ENCODE results near the gene DCAF15. TPM values are rescaled to one million over a fixed set of nuclear protein-coding genes. Genes with fewer than 3 reads are reported as not detected.
"Not testable (repeated sequence)": the region's sequence is repeated elsewhere in the genome, so short reads cannot be mapped to it uniquely, and the experiment has no call there.

The DCAF15 gene
- total RNA-seq, 1 donor from 2014 or later = 20.6 TPM

DNA sequence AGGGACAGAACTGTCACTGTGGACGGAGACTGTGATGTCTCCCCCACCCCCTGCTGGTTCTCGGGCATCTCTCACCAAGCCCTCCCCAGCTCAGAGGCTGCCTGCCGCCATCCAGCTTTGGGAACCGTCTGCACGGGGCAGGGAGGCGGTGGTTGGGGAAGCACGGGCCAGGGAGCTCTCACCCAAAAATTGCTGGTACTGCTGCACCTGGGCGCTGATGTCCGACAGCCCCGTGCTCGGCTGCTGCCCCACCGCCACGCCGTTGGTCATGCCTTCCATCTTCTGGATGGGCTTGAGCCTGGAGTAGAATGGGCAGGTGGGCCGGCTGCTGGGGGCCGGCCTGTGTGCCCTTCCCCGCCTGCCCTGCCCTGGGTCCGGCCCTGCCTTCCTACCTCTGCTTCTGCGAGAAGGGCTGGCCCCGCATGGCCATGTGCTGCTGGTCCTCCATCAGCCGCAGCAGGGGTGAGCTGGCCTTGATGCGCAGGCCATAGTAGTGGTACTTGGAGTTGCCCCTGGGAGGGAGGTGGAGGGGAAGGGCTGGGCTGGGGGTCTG, 16.1 kb downstream of the DCAF15 start:
- H3K27me3 ChIP-seq = no peaks in the 10 kb centered on the region
- DNase-seq (ENCODE audit: extremely low spot score in 2 of 2) = no peak
- H3K4me1 ChIP-seq = no peaks in the 10 kb centered on the region
- TF ChIP-seq POLR2A (IDR thresholded peaks at IDR 0.05) (no peak), POLR2AphosphoS5 (IDR thresholded peaks at IDR 0.05; ENCODE audit: insufficient read depth in 1 of 2, low read depth in 1 of 2) (no peak)
- TF ChIP-seq, protein P1, sequence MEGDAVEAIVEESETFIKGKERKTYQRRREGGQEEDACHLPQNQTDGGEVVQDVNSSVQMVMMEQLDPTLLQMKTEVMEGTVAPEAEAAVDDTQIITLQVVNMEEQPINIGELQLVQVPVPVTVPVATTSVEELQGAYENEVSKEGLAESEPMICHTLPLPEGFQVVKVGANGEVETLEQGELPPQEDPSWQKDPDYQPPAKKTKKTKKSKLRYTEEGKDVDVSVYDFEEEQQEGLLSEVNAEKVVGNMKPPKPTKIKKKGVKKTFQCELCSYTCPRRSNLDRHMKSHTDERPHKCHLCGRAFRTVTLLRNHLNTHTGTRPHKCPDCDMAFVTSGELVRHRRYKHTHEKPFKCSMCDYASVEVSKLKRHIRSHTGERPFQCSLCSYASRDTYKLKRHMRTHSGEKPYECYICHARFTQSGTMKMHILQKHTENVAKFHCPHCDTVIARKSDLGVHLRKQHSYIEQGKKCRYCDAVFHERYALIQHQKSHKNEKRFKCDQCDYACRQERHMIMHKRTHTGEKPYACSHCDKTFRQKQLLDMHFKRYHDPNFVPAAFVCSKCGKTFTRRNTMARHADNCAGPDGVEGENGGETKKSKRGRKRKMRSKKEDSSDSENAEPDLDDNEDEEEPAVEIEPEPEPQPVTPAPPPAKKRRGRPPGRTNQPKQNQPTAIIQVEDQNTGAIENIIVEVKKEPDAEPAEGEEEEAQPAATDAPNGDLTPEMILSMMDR (IDR thresholded peaks at IDR 0.05) = no peak
- intact Hi-C loops (cut with DNase I) = no loop called here
- H3K27ac ChIP-seq = no peak overlapping the region
- no peak overlapping the region for H3K4me3 ChIP-seq
- H3K36me3 ChIP-seq = peaks cover 0 to 56% of the 10 kb centered on the region in 2 donors
- no peaks in the 10 kb centered on the region for H3K9me3 ChIP-seq

DNA sequence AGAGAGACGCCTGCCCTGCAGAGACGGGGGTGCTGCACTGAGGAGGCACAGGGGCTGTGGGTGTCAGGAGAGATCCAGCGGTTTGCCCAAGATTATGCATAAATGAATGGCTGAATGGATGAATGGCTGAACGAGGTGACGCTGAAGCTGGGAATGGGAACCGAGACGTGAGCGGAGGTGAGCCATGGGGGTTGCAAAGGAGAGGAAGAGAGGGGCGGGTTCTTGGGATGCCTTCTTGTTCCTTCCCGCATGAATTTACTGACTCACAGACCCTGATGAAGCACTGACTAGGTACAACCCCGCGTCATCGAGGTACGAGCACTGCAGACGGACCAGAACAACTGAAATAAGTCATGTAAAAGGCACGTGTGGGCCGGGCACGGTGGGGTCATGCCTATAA, 16.7 kb downstream of the DCAF15 start:
- Histone ChIP-seq H3K4me3 (no peak overlapping the region), H3K27me3 (no peaks in the 10 kb centered on the region), H3K36me3 (peaks cover 0 to 52% of the 10 kb centered on the region in 2 donors), H3K4me1 (no peaks in the 10 kb centered on the region), H3K27ac (no peak overlapping the region), H3K9me3 (no peaks in the 10 kb centered on the region)
- TF ChIP-seq POLR2A (IDR thresholded peaks at IDR 0.05) = no peak
- TF ChIP-seq POLR2AphosphoS5 (IDR thresholded peaks at IDR 0.05; ENCODE audit: insufficient read depth in 1 of 2, low read depth in 1 of 2) = no peak
- TF ChIP-seq, protein P1 (IDR thresholded peaks at IDR 0.05) = no peak
- intact Hi-C loops (cut with DNase I) = no loop called here
- no peak for DNase-seq (ENCODE audit: extremely low spot score in 2 of 2)

DNA sequence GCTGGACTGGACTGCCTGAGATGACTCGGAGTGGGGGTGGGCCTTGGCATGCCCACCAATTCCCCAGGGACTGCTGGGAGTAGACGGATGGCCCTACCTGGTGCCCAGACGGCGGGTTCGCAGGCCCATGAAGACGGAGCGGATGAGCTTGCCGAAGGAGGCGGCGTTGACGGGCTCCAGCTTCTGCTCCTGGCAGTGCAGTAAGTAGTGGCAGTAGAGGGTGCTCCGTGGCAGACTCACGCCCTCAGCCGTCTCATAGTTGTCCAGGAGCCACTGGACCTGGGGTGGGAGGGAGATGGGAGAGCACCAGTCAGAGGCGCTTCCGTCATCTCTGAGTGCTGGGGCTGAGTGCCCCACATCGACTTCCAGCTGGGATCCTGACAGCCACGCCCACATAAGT, 17.6 kb downstream of the DCAF15 start:
- H3K36me3 ChIP-seq = peaks cover 0 to 52% of the 10 kb centered on the region in 2 donors
- no peak overlapping the region for H3K4me3 ChIP-seq
- no peaks in the 10 kb centered on the region for H3K9me3 ChIP-seq
- no peak for TF ChIP-seq POLR2A (IDR thresholded peaks at IDR 0.05)
- no peak for TF ChIP-seq POLR2AphosphoS5 (IDR thresholded peaks at IDR 0.05; ENCODE audit: insufficient read depth in 1 of 2, low read depth in 1 of 2)
- TF ChIP-seq, protein P1 (IDR thresholded peaks at IDR 0.05) = no peak
- H3K27me3 ChIP-seq = no peaks in the 10 kb centered on the region
- no peak overlapping the region for H3K27ac ChIP-seq
- intact Hi-C loops (cut with DNase I) = no loop called here
- DNase-seq (ENCODE audit: extremely low spot score in 2 of 2) = no peak
- H3K4me1 ChIP-seq = no peaks in the 10 kb centered on the region

DNA sequence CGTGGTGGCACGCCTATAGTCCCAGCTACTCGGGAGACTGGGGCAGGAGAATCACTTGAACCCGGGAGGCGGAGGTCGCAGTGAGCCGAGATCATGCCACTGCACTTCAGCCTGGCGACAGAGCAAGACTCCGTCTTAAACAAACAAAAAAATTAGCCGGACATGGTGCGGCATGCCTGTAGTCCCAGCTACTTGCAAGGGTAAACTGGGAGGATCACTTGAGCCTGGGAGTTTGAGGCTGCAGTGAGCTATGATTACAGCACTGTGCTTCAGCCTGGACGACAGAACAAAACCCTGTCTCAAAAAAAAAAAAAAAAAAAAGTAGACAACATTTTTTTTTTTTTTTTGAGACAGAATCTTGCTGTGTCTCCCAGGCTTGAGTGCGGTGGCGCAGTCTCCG, 19.6 kb downstream of the DCAF15 start:
- intact Hi-C loops (cut with DNase I); DNase-seq (ENCODE audit: extremely low spot score in 2 of 2); H3K4me1 ChIP-seq; H3K4me3 ChIP-seq; H3K27me3 ChIP-seq; H3K9me3 ChIP-seq; H3K27ac ChIP-seq: not testable (repeated sequence)
- peaks cover 0 to 42% of the 10 kb centered on the region in 2 donors for H3K36me3 ChIP-seq

DNA sequence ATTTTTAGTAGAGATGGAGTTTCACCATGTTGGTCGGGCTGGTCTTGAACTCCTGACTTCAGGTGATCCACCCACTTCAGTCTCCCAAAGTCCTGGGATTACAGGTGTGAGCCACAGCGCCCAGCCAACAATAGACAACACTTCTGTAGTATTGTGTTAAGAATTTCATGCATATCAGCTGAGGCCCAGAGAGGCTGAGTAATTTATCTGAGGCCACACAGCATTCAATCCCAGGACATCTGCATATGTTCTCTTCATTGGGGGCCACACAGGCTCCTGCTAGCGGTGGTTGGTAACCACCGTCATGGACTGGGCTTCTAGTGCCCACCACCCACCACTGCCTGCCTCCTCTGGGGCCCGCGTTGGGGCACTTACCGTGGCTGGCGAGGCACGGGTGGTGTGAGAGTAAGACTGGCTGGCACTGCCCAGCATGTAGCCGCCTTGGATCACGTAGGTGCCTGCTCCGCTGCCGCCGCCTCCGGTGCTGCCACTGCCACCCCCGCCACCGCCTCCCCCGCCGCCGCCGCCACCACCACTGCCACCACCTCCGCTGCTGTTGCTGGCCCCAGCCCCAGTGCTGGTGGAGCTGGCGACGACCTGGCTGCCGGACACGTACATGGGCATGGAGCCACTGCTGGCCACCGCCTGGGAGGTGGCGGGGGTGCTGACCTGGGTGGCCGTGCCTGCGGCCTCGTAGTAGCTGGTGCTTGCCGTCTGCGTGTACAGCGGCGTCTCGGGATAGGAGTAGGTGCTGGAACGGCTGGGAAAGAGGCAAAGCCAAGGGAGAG, 20.3 kb downstream of the DCAF15 start:
- H3K4me1 ChIP-seq = no peaks in the 10 kb centered on the region
- H3K27ac ChIP-seq = no peak overlapping the region
- no peaks in the 10 kb centered on the region for H3K9me3 ChIP-seq
- intact Hi-C loops (cut with DNase I) = no loop called here
- H3K4me3 ChIP-seq = no peak overlapping the region
- peaks cover 0 to 37% of the 10 kb centered on the region in 2 donors for H3K36me3 ChIP-seq
- no peak for DNase-seq (ENCODE audit: extremely low spot score in 2 of 2)
- H3K27me3 ChIP-seq = no peaks in the 10 kb centered on the region
- TF ChIP-seq, protein P1 (IDR thresholded peaks at IDR 0.05) = no peak
- TF ChIP-seq POLR2A (IDR thresholded peaks at IDR 0.05) (no peak), POLR2AphosphoS5 (IDR thresholded peaks at IDR 0.05; ENCODE audit: insufficient read depth in 1 of 2, low read depth in 1 of 2) (no peak)

DNA sequence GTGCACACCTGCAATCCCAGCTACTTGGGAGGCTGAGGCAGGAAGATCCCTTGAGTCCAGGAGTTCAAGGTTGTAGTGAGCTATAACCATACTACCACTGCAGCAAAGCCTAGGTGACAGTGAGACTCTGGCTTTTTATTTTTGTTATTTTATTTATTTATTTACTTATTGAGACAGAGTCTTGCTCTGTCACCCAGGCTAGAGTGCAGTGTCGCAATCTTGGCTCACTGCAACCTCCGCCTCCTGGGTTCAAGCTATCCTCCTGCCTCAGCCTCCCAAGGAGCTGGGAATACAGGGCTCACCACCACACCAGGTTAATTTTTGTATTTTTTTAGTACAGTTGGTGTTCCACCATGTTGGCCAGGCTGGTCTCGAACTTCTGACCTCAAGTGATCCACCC, 21.2 kb downstream of the DCAF15 start:
- H3K4me1 ChIP-seq; H3K27me3 ChIP-seq; H3K4me3 ChIP-seq; DNase-seq (ENCODE audit: extremely low spot score in 2 of 2); H3K9me3 ChIP-seq; H3K27ac ChIP-seq; intact Hi-C loops (cut with DNase I): not testable (repeated sequence)
- H3K36me3 ChIP-seq = peaks cover 0 to 29% of the 10 kb centered on the region in 2 donors
